ENCODE results near the gene ABHD14A. TPM values are rescaled to one million over a fixed set of nuclear protein-coding genes. Genes with fewer than 3 reads are reported as not detected.

Gene ABHD14A
- total RNA-seq, 1 donor from 2014 or later: 17.9 TPM

DNA sequence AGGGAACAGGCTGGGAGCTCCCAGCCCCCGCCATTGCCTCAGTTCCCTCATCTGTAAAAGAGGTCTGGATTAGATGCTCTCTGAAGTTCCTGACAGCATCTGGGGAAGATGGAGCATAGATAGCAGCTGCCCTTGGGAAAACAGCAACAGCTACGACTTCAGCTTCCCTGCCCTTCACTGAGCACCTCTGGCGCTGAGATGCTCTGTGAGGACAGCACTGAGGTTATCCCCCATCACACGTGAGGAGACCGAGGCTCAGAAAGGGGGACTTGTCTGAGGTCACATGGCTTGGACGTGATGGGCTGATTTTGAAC lies 31.9 kb downstream of the ABHD14A start:
- Histone ChIP-seq H3K9me3 (no peaks in the 10 kb centered on the region), H3K27ac (no peak overlapping the region), H3K36me3 (no peaks in the 10 kb centered on the region), H3K4me3 (no peak overlapping the region), H3K4me1 (peaks cover 14% of the 10 kb centered on the region), H3K27me3 (no peaks in the 10 kb centered on the region)
- intact Hi-C loops (cut with DNase I): no loop called here
- ATAC-seq: no peak
- TF ChIP-seq, protein P1, sequence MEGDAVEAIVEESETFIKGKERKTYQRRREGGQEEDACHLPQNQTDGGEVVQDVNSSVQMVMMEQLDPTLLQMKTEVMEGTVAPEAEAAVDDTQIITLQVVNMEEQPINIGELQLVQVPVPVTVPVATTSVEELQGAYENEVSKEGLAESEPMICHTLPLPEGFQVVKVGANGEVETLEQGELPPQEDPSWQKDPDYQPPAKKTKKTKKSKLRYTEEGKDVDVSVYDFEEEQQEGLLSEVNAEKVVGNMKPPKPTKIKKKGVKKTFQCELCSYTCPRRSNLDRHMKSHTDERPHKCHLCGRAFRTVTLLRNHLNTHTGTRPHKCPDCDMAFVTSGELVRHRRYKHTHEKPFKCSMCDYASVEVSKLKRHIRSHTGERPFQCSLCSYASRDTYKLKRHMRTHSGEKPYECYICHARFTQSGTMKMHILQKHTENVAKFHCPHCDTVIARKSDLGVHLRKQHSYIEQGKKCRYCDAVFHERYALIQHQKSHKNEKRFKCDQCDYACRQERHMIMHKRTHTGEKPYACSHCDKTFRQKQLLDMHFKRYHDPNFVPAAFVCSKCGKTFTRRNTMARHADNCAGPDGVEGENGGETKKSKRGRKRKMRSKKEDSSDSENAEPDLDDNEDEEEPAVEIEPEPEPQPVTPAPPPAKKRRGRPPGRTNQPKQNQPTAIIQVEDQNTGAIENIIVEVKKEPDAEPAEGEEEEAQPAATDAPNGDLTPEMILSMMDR (IDR thresholded peaks at IDR 0.05): no peak
- no peak for DNase-seq

DNA sequence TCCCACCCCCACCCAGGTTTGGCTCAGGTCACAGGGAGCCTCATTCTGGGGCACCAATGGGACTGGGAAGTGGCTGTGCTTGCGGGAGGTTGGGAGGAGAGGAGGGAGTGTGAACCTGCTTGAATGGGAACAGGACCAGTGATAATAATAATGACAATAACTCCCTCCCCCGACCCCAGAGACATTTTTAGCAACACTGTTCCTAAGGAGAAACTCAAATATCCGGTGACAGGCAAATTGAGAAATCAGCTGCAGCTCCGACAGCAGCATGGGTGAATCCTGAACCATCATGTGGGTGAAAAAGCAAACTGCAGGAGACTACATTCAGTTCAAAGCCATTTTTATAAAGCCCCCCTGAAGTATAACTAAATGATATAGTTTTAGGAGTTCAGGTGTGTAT lies 32.4 kb downstream of the ABHD14A start:
- no peak for ATAC-seq
- no peak for DNase-seq
- TF ChIP-seq, protein P1 (IDR thresholded peaks at IDR 0.05): no peak
- Histone ChIP-seq H3K4me1 (peaks cover 14% of the 10 kb centered on the region), H3K4me3 (no peak overlapping the region), H3K27ac (no peak overlapping the region), H3K36me3 (no peaks in the 10 kb centered on the region), H3K9me3 (no peaks in the 10 kb centered on the region), H3K27me3 (no peaks in the 10 kb centered on the region)
- intact Hi-C loops (cut with DNase I): no loop called here

DNA sequence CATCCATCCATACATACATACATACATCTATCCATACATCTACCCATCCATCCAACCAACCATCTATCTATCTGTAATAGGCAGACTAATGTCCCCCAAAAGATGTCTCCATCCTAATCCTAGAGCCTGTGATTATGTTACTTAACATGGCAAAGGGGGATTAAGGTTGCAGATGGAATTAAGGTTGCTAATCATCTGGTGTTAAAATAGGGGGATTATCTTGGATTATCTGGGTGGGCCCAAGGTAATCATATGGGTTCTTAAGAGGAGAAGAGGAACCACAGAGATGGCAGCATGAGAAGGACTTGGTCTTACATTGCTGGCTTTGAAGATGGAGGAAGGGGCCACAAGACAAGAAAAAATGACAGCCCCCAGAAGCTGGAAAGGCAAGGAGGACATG lies 35.6 kb downstream of the ABHD14A start:
- Histone ChIP-seq H3K27me3 (no peaks in the 10 kb centered on the region), H3K4me3 (no peak overlapping the region), H3K27ac (no peak overlapping the region), H3K36me3 (no peaks in the 10 kb centered on the region), H3K4me1 (peaks cover 15% of the 10 kb centered on the region), H3K9me3 (no peaks in the 10 kb centered on the region)
- no peak for DNase-seq
- no peak for ATAC-seq
- TF ChIP-seq, protein P1 (IDR thresholded peaks at IDR 0.05): no peak
- intact Hi-C loops (cut with DNase I): no loop called here

DNA sequence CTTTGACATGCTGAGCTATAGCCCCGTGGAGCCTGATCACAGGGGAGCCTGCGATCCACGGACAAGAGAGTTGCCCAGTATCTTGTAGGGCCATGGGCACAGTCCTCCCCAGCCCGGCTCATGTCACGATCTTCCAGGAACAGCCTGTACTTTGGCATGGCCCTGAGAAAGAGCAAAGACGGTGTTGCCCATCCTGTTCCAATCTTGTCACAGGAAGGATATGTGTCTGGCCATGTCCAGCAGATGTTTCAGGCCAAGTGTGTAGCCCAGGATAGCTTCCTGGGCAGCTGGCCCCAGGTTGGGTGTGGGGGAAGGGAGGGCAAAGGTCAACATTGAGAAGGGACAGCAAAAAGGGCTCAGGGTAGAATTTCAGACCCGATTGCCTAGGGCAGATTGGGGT lies 37.8 kb downstream of the ABHD14A start:
- H3K9me3 ChIP-seq: no peaks in the 10 kb centered on the region
- peak; percentile 53 for DNase-seq
- TF ChIP-seq, protein P1 (IDR thresholded peaks at IDR 0.05): no peak
- H3K27ac ChIP-seq: peak overlapping the region; percentile 3
- intact Hi-C loops (cut with DNase I): no loop called here
- peak; percentile 49 for ATAC-seq
- H3K27me3 ChIP-seq: no peaks in the 10 kb centered on the region
- H3K4me3 ChIP-seq: no peak overlapping the region
- H3K36me3 ChIP-seq: no peaks in the 10 kb centered on the region
- peaks cover 12% of the 10 kb centered on the region for H3K4me1 ChIP-seq

DNA sequence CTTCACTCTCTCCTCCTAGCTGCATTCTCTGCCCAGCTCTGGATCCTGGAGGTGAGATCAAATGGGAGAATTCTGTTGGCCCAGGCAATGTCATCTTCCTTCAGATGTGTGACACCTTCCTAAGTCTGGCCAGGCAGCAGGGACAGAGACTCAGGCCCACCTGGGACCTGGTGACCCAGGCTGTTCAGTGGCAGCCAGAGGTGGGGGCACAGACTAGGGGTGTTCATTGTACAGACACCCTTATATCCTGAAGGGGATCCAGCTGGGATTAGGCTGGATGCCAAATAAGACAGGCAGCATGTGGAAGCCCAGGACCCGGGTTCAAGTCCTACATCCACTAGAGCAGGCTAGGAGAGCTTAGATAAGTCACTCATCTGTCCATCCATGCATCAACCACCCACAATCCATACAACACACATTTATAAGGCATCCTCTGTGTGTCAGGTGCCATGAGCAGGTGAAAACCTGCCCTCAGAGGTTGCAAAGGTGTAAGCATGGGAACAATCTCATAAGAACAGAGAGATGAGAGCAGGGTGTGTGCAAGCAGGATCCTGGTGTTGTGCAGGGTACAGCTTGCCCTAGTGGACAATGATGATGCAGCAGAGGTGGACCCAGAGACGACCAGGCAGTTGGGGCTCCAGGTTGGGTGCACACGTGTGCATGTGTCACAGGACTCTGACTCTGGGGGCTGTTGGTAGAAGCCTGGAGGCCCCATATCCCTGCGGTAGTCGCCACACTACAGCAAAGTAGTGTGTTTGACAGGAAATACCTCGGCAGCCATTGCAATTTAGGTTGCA lies 39.1 kb downstream of the ABHD14A start:
- TF ChIP-seq, protein P1 (IDR thresholded peaks at IDR 0.05): no peak
- no peaks in the 10 kb centered on the region for H3K27me3 ChIP-seq
- peaks cover 12% of the 10 kb centered on the region for H3K4me1 ChIP-seq
- H3K9me3 ChIP-seq: no peaks in the 10 kb centered on the region
- peak; percentile 56 for DNase-seq
- intact Hi-C loops (cut with DNase I): no loop called here
- H3K36me3 ChIP-seq: no peaks in the 10 kb centered on the region
- no peak overlapping the region for H3K4me3 ChIP-seq
- H3K27ac ChIP-seq: no peak overlapping the region
- ATAC-seq: no peak

DNA sequence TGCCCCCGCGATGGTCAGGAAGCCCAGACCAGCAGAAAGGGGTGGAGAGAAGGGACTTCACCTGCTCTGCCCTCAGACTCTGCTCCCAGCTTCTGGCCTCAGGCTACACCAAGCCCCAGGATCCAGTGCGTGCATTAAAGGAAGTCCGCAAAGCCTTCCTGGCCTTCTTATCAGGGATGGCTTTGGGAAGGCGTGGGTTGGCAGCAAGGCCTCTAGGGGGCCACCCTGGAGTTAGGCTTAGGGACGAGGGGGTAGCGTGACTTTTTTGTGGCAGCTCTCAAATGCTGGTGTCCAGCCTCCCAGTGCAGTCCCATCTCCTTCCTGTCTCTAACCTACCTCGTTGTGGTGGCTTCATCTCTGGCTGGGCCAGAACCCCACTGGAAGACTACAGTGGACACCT lies 39.7 kb downstream of the ABHD14A start:
- DNase-seq (peak; percentile 54), ATAC-seq (no peak)
- no peak overlapping the region for H3K27ac ChIP-seq
- H3K9me3 ChIP-seq: no peaks in the 10 kb centered on the region
- H3K36me3 ChIP-seq: no peaks in the 10 kb centered on the region
- peaks cover 12% of the 10 kb centered on the region for H3K4me1 ChIP-seq
- no peak overlapping the region for H3K4me3 ChIP-seq
- intact Hi-C loops (cut with DNase I): no loop called here
- no peaks in the 10 kb centered on the region for H3K27me3 ChIP-seq
- TF ChIP-seq, protein P1 (IDR thresholded peaks at IDR 0.05): peak; percentile 25
